Measurements from ENCODE around the gene PDPK1.

PDPK1 gene

GRCh38 chr16:2498531-2499253 lies 39.1 kb upstream of the PDPK1 start:
- ChIA-PET CTCF (interaction anchor here (0.7 to 4.1 kb wide), 6 partner anchors 11 to 222 kb away, joined by 3 to 33 read pairs (median 4); partner anchors contain the start of gene ABCA3), POLR2A (no interaction called here)
- H3K4me3 ChIP-seq (ENCODE audit: low read depth, low read length): no peak overlapping the region
- no peak for DNase-seq (ENCODE audit: low read depth, low spot score)
- no peak for TF ChIP-seq CTCF (IDR thresholded peaks at IDR 0.05; ENCODE audit: insufficient read depth, low read length, missing control alignments)

GRCh38 chr16:2499454-2499853 lies 38.4 kb upstream of the PDPK1 start:
- no peak for TF ChIP-seq CTCF (IDR thresholded peaks at IDR 0.05; ENCODE audit: insufficient read depth, low read length, missing control alignments)
- H3K4me3 ChIP-seq (ENCODE audit: low read depth, low read length): no peak overlapping the region
- ChIA-PET CTCF (interaction anchor here (0.7 to 4.1 kb wide), 6 partner anchors 11 to 223 kb away, joined by 3 to 41 read pairs (median 21); no protein-coding TSS in a partner anchor), POLR2A (no interaction called here)
- no peak for DNase-seq (ENCODE audit: low read depth, low spot score)

DNA sequence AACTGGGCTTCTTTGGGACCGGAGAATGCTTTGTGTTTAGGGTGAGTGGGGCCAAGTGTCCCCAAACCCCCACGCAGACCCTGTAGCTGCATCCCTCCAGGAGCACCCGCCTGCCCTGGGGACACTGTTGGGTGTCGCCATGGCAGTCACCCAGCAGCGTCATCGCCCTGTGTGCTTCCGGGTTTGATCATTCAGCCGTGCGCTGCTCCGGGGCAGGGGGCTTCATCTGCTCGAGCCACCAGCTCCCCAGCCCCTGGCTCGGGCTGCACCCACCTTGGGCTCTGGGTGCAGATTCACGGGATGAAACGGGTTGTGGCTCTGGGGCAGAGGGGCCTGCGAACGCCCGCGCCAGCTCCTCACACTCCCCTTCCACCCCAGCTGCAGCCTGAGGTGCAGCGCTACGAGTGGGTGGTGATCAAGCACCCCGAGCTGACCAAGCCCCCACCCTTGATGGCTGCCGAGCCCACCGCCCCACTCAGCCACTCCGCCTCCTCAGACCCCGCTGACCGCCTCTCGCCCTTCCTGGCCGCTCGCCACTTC lies 37.9 kb upstream of the PDPK1 start:
- POLR2A ChIA-PET: no interaction called here

GRCh38 chr16:2500430-2500917 lies 37.3 kb upstream of the PDPK1 start:
- TF ChIP-seq CTCF (IDR thresholded peaks at IDR 0.05; ENCODE audit: insufficient read depth, low read length, missing control alignments): no peak
- ChIA-PET POLR2A (interaction anchor here (1.0 to 1.5 kb wide), 2 partner anchors 103 to 345 kb away, joined by 3 to 8 read pairs; partner anchors contain the start of gene TRAF7), CTCF (interaction anchor here (0.6 to 4.1 kb wide), 23 partner anchors 8 to 243 kb away, joined by 3 to 41 read pairs (median 5); partner anchors contain the start of genes AMDHD2, ATP6V0C, CCNF and NTN3)
- no peak for DNase-seq (ENCODE audit: low read depth, low spot score)
- H3K4me3 ChIP-seq (ENCODE audit: low read depth, low read length): no peak overlapping the region

More for the DNA sequence above, 37.9 kb upstream of the PDPK1 start:
- H3K4me3 ChIP-seq (ENCODE audit: low read depth, low read length): no peak overlapping the region
- no peak for DNase-seq (ENCODE audit: low read depth, low spot score)
- CTCF ChIA-PET: interaction anchor here (0.9 to 4.1 kb wide), 8 partner anchors 8 to 231 kb away, joined by 3 to 41 read pairs (median 19); partner anchors contain the start of gene ATP6V0C
- TF ChIP-seq CTCF (IDR thresholded peaks at IDR 0.05; ENCODE audit: insufficient read depth, low read length, missing control alignments): no peak

GRCh38 chr16:2500918-2501750 lies 36.7 kb upstream of the PDPK1 start:
- H3K4me3 ChIP-seq (ENCODE audit: low read depth, low read length): peak overlapping the region; percentile 37
- ChIA-PET CTCF (interaction anchor here (0.6 to 4.1 kb wide), 38 partner anchors 9 to 295 kb away, joined by 3 to 41 read pairs (median 4); partner anchors contain the start of genes AMDHD2, ATP6V0C, CCNF and ECI1), POLR2A (interaction anchor here (1.0 to 1.5 kb wide), 2 partner anchors 102 to 346 kb away, joined by 3 to 8 read pairs; partner anchors contain the start of gene TRAF7)
- TF ChIP-seq CTCF (IDR thresholded peaks at IDR 0.05; ENCODE audit: insufficient read depth, low read length, missing control alignments): peak; percentile 99
- DNase-seq (ENCODE audit: low read depth, low spot score): no peak

Data from AG04449 (cell line).